OCI-LY7 (cell line): ENCODE results near the gene YJEFN3. TPM values are rescaled to one million over a fixed set of nuclear protein-coding genes. Genes with fewer than 3 reads are reported as not detected.

Source experiments
- BruUV-seq: library from RNA; stranded (reverse); fragments of 400-500 nt; replicated peaks from 2 replicates; lab custom pipeline; 2021; lab: Mats Ljungman, UMichigan
- CTCF ChIA-PET: fragments of 300-600 bp; sonication (Branson Sonifier 250); formaldehyde crosslinking; loops from one replicate; lab custom pipeline; 2022; ENCODE audit warnings: antibody characterized with exemption; ENCODE audit not compliant: unreplicated experiment; lab: Charles Lee
- POLR2A ChIA-PET: fragments of 300-600 bp; sonication (Branson Sonifier 250); formaldehyde crosslinking; loops from one replicate; lab custom pipeline; 2022; ENCODE audit warnings: antibody characterized with exemption; lab: Charles Lee
- DNase-seq: peaks from one replicate; pipeline ENCODE4 v3.0.0-alpha.2; 2015; ENCODE audit warnings: low spot score
- H2AFZ ChIP-seq: fragments of 200-600 bp; sonication (generic), shearing (Covaris generic); 2 replicates; pipeline ENCODE4 v1.6.1; 2014; ENCODE audit warnings: mild to moderate bottlenecking, antibody characterized with exemption, low read length, moderate library complexity
- H3K27ac ChIP-seq: fragments of 200-600 bp; sonication (generic); 2 replicates; pipeline ENCODE4 v1.5.1; 2014; ENCODE audit warnings: mixed run types, low read depth, mild to moderate bottlenecking, moderate library complexity, low read length, inconsistent platforms; ENCODE audit not compliant: poor library complexity, severe bottlenecking
- H3K36me3 ChIP-seq: fragments of 200-600 bp; sonication (generic); 2 replicates; pipeline ENCODE4 v1.6.1; 2014; ENCODE audit warnings: mild to moderate bottlenecking, antibody characterized with exemption, low read length, moderate library complexity, mixed read lengths; ENCODE audit not compliant: insufficient read depth
- H3K4me1 ChIP-seq: fragments of 200-600 bp; sonication (generic); 2 replicates; pipeline ENCODE4 v1.5.1; 2014; ENCODE audit warnings: mild to moderate bottlenecking, low read length; ENCODE audit not compliant: insufficient read depth, poor library complexity, severe bottlenecking
- H3K4me2 ChIP-seq: fragments of 200-600 bp; sonication (generic); 2 replicates; pipeline ENCODE4 v1.6.1; 2014; ENCODE audit warnings: mild to moderate bottlenecking, low read length
- H3K4me3 ChIP-seq: fragments of 200-600 bp; sonication (generic); 2 replicates; pipeline ENCODE4 v1.5.1; 2014; ENCODE audit warnings: mild to moderate bottlenecking, low read depth, low read length; ENCODE audit not compliant: poor library complexity, severe bottlenecking
- H3K79me2 ChIP-seq: fragments of 200-600 bp; sonication (generic); 2 replicates; pipeline ENCODE4 v1.6.1; 2016; ENCODE audit warnings: low read depth, mild to moderate bottlenecking, low read length, moderate library complexity, mixed read lengths; ENCODE audit not compliant: insufficient read depth
- H3K9me2 ChIP-seq: fragments of 200-600 bp; sonication (generic); 2 replicates; pipeline ENCODE4 v1.6.1; 2016; ENCODE audit warnings: mild to moderate bottlenecking, low read length, mixed read lengths; ENCODE audit not compliant: insufficient read depth
- H3K9me3 ChIP-seq: fragments of 200-600 bp; sonication (generic); 2 replicates; pipeline ENCODE4 v1.6.1; 2014; ENCODE audit warnings: mild to moderate bottlenecking, mixed run types, low read length, mixed read lengths
- H4K20me1 ChIP-seq: fragments of 200-600 bp; sonication (generic); 2 replicates; pipeline ENCODE4 v1.6.1; 2014; ENCODE audit warnings: mild to moderate bottlenecking, antibody characterized with exemption, low read length, moderate library complexity, mixed read lengths; ENCODE audit not compliant: insufficient read depth
- CTCF ChIP-seq: fragments of 200-600 bp; sonication (generic); conservative IDR thresholded peaks from 2 replicates; pipeline ENCODE4 v1.5.1; 2014; ENCODE audit warnings: mild to moderate bottlenecking, antibody characterized with exemption, low read length, moderate library complexity, mixed read lengths
- EZH2phosphoT487 ChIP-seq: fragments of 200-600 bp; sonication (generic); IDR thresholded peaks from 2 replicates; pipeline ENCODE4 v1.6.1; 2018; ENCODE audit warnings: low read depth, borderline replicate concordance, mild to moderate bottlenecking, mixed run types, antibody characterized with exemption, low read length, moderate library complexity, mixed read lengths
- intact Hi-C: fragments of 100-400 bp; cut with micrococcal nuclease; formaldehyde crosslinking; loops from one replicate; pipeline ENCODE4 v1.10.0; 2022; ENCODE audit not compliant: unreplicated experiment
- total RNA-seq, 2 experiments: library from RNA; depleted of rRNA in 1 of 2; stranded (reverse); fragments of >200 nt in 1 of 2; shearing (Covaris generic) in 1 of 2; gene quantifications; 2 replicates each; pipeline ENCODE4 v1.2.3, GENCODE V29; 2014 to 2022

The YJEFN3 gene
- total RNA-seq, 2 experiments from 2014 or later, result 5.4 to 35.3 TPM

GRCh38 chr19:19537075-19538048 lies 8.7 kb downstream of the YJEFN3 start:
- Histone ChIP-seq H3K79me2 (no peaks in the 10 kb centered on the region), H3K9me3 (no peaks in the 10 kb centered on the region), H2AFZ (no peak overlapping the region), H3K4me1 (peaks cover 14% of the 10 kb centered on the region), H3K4me2 (no peak overlapping the region), H3K36me3 (peaks cover 12% of the 10 kb centered on the region; the same call in 1 of the 2 replicates), H3K4me3 (no peak overlapping the region), H3K27ac (no peak overlapping the region), H3K9me2 (no peaks in the 10 kb centered on the region), H4K20me1 (no peaks in the 10 kb centered on the region)
- no peak for DNase-seq
- POLR2A ChIA-PET, result no interaction called here
- intact Hi-C loops, result loop anchor here (10.0 kb wide), 1 partner anchor 207 kb away; no protein-coding TSS in a partner anchor
- BruUV-seq, result no TSS peak
- CTCF ChIA-PET, result no interaction called here
- TF ChIP-seq CTCF (no peak), EZH2phosphoT487 (no peak)

GRCh38 chr19:19538061-19538784 lies 9.5 kb downstream of the YJEFN3 start, which contains the start of gene CILP2:
TSS of gene CILP2 (plus strand) at chr19:19538265. CDS start at chr19:19538350, 85 bp downstream.
- peak; percentile 45 for DNase-seq
- Histone ChIP-seq H3K4me3 (no peak within 1 kb of the TSS), H3K27ac (no peak within 1 kb of the TSS), H2AFZ (no peak within 1 kb of the TSS), H3K9me3 (no peaks in the 10 kb centered on the region), H3K36me3 (peaks cover 6% of the 10 kb centered on the region; the same call in 1 of the 2 replicates), H3K4me1 (peaks cover 14% of the 10 kb centered on the region), H3K4me2 (peak within 1 kb of the TSS; percentile 34; the same call in 1 of the 2 replicates), H3K79me2 (no peaks in the 10 kb centered on the region), H4K20me1 (no peaks in the 10 kb centered on the region), H3K9me2 (no peaks in the 10 kb centered on the region)
- no TSS peak for BruUV-seq
- ChIA-PET CTCF (no interaction called here), POLR2A (no interaction called here)
- intact Hi-C loops, result loop anchor here (10.0 kb wide), 1 partner anchor 207 kb away; no protein-coding TSS in a partner anchor
- no peak for TF ChIP-seq CTCF
- no peak for TF ChIP-seq EZH2phosphoT487
